Progenitor cell of endocrine pancreas (in vitro differentiated cells): Measurements from ENCODE around the gene OTOP2. TPM values are rescaled to one million over a fixed set of nuclear protein-coding genes. Genes with fewer than 3 reads are reported as not detected.

Experiments used
- DNase-seq: peaks from one replicate; pipeline ENCODE4 v3.0.0; 2021; ENCODE audit warnings: low spot score; ENCODE audit not compliant: unreplicated experiment
- H3K27ac Mint-ChIP-seq: 2 replicates; pipeline ENCODE4 v1.8.0; 2021; ENCODE audit warnings: mild to moderate bottlenecking, moderate library complexity, mixed read lengths
- H3K27me3 Mint-ChIP-seq: 2 replicates; pipeline ENCODE4 v1.8.0; 2021; ENCODE audit warnings: mixed read lengths
- H3K36me3 Mint-ChIP-seq: 2 replicates; pipeline ENCODE4 v1.8.0; 2022; ENCODE audit warnings: mixed read lengths; ENCODE audit not compliant: insufficient read depth
- H3K4me1 Mint-ChIP-seq: 2 replicates; pipeline ENCODE4 v1.8.0; 2021; ENCODE audit warnings: low read depth, mixed read lengths
- H3K4me3 Mint-ChIP-seq: 2 replicates; pipeline ENCODE4 v1.8.0; 2021; ENCODE audit warnings: low read depth, mild to moderate bottlenecking, moderate library complexity, mixed read lengths
- H3K9me3 Mint-ChIP-seq: 2 replicates; pipeline ENCODE4 v1.8.0; 2021; ENCODE audit warnings: low read depth, mixed read lengths
- CTCF ChIP-seq: fragments of 200-600 bp; sonication (generic); IDR thresholded peaks from one replicate; pipeline ENCODE4 v1.5.0; 2021; ENCODE audit warnings: antibody characterized with exemption, mild to moderate bottlenecking; ENCODE audit not compliant: unreplicated experiment
- total RNA-seq: library from RNA; stranded (reverse); gene quantifications from 2 replicates; pipeline ENCODE4 v1.2.1, GENCODE V29; 2021

OTOP2 gene
- total RNA-seq, 1 donor from 2014 or later = not detected

DNA sequence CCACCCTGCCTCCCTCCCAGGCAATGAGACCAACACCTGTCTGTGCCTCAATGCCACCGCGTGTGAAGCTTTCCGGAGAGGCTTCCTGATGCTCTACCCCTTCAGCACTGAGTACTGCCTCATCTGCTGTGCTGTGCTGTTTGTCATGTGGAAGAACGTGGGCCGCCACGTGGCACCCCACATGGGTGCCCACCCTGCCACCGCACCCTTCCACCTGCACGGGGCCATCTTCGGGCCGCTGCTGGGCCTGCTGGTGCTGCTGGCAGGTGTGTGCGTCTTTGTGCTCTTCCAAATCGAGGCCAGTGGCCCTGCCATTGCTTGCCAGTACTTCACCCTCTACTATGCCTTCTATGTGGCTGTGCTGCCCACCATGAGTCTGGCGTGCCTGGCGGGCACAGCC lies 22.6 kb downstream of the OTOP2 start:
- H3K27me3 Mint-ChIP-seq = peaks cover 38% of the 10 kb centered on the region
- TF ChIP-seq CTCF = no peak
- DNase-seq = no peak
- H3K27ac Mint-ChIP-seq = no peak overlapping the region
- H3K4me3 Mint-ChIP-seq = no peak overlapping the region
- H3K9me3 Mint-ChIP-seq = no peaks in the 10 kb centered on the region
- H3K4me1 Mint-ChIP-seq = peaks cover 8% of the 10 kb centered on the region
- no peaks in the 10 kb centered on the region for H3K36me3 Mint-ChIP-seq

DNA sequence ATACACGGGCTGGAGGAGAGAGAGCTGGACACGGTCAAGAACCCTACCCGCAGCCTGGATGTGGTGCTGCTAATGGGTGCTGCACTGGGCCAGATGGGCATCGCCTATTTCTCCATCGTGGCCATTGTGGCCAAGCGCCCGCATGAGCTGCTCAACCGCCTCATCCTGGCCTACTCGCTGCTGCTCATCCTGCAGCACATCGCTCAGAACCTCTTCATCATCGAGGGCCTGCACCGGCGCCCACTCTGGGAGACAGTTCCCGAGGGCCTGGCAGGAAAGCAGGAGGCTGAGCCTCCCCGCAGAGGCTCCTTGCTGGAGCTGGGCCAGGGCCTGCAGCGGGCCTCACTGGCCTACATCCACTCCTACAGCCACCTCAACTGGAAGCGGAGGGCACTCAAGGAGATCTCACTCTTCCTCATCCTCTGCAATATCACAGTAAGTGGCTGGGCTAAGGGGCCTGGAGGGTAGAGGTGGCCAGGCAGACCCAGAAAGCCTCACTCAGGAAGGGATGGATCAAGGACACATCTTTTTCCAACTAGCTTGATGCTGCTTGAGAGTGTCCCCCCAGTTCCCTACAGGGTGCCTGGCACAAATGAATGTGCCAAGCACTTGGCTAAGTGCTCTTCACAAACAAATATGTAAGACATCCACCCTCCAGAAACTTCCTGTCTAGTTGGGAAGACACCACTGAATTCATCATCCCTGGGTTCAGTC lies 23.1 kb downstream of the OTOP2 start:
- Mint-ChIP-seq H3K4me1 (peaks cover 8% of the 10 kb centered on the region), H3K9me3 (no peaks in the 10 kb centered on the region), H3K36me3 (peaks cover under 1% of the 10 kb centered on the region), H3K27ac (no peak overlapping the region), H3K4me3 (no peak overlapping the region), H3K27me3 (peaks cover 33% of the 10 kb centered on the region)
- TF ChIP-seq CTCF = no peak
- DNase-seq = no peak

GRCh38 chr17:74949455-74950115 lies 25.5 kb downstream of the OTOP2 start:
- Mint-ChIP-seq H3K27me3 (peaks cover 16% of the 10 kb centered on the region), H3K4me3 (no peak overlapping the region), H3K4me1 (peaks cover 8% of the 10 kb centered on the region), H3K9me3 (no peaks in the 10 kb centered on the region), H3K36me3 (peaks cover 5% of the 10 kb centered on the region), H3K27ac (peak overlapping the region; percentile 37)
- no peak for DNase-seq
- TF ChIP-seq CTCF = no peak

DNA sequence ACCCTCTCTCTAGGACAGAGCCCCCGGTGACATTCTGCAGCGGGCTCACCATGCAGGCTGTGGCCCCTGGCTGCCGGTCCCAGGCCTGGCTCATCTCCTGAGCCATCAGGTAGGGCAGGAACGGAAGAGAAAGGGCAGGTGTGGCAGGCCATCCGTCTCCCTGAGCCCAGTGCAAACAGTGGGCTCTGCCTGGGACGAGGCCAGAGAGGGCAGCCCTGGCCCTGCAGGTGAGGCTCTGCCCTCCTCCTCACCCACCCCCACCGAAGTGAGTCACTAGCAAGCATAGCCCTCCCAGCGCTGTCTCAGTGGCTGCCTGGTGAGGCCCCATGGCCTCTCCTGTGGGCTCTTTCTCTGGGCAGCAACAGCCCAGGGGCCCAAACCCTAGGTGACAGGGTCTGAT lies 26.1 kb downstream of the OTOP2 start:
- Mint-ChIP-seq H3K36me3 (peaks cover 10% of the 10 kb centered on the region), H3K4me3 (no peak overlapping the region), H3K9me3 (no peaks in the 10 kb centered on the region), H3K4me1 (peaks cover 8% of the 10 kb centered on the region), H3K27ac (peak overlapping the region; percentile 37), H3K27me3 (peaks cover 12% of the 10 kb centered on the region)
- no peak for TF ChIP-seq CTCF
- no peak for DNase-seq

DNA sequence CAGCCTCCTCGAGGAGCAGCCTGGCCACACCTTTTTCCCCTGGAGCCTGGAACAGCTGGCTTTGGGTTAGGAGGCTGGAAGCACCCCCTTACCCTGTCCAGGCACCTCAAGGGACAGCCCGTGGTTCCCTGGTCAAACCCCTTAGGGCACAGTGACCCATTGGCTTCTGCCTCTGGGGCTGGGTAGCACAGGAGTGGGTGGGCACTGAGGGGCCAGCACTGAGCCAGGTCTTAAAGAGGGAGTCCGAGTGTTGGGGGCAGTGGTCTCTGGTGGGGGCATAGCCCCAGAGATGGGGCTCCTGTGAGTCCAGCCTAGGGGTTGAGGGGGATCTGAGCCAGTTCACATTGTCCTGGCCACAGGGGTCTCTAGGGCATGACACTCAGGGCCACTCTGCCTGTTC lies 27.0 kb downstream of the OTOP2 start:
- Mint-ChIP-seq H3K9me3 (no peaks in the 10 kb centered on the region), H3K27ac (no peak overlapping the region), H3K4me3 (no peak overlapping the region), H3K27me3 (peaks cover 6% of the 10 kb centered on the region), H3K4me1 (peaks cover 8% of the 10 kb centered on the region), H3K36me3 (peaks cover 13% of the 10 kb centered on the region)
- TF ChIP-seq CTCF = no peak
- no peak for DNase-seq
